Suprapubic skin (tissue), 4 donors: Measurements from ENCODE around the gene RHOF.

Source experiments
- EP300 ChIP-seq: sonication (generic); formaldehyde crosslinking; IDR thresholded peaks from one replicate; pipeline ENCODE4 v1.6.1; 2017; ENCODE audit warnings: antibody characterized with exemption
- POLR2A ChIP-seq, 2 donors: fragments of 450-650 bp; IDR thresholded peaks; one replicate each; pipeline ENCODE4 v1.6.1; 2017; ENCODE audit warnings: antibody characterized with exemption in 2 of 2, mild to moderate bottlenecking in 2 of 2, moderate library complexity in 2 of 2
- POLR2AphosphoS5 ChIP-seq, 3 donors: sonication (generic); formaldehyde crosslinking; IDR thresholded peaks; one replicate each; pipeline ENCODE4 v1.6.1; 2017; ENCODE audit warnings: antibody characterized with exemption in 3 of 3
- TF ChIP-seq, protein P1 (sequence below), 2 donors: fragments of 200-600 bp in 1 of 2; fragments of 450-650 bp in 1 of 2; sonication (generic) in 1 of 2; IDR thresholded peaks; one replicate each; pipeline ENCODE4 v1.5.1; 2016 to 2019; ENCODE audit warnings: antibody characterized with exemption in 2 of 2, mild to moderate bottlenecking in 1 of 2, moderate library complexity in 1 of 2

DNA sequence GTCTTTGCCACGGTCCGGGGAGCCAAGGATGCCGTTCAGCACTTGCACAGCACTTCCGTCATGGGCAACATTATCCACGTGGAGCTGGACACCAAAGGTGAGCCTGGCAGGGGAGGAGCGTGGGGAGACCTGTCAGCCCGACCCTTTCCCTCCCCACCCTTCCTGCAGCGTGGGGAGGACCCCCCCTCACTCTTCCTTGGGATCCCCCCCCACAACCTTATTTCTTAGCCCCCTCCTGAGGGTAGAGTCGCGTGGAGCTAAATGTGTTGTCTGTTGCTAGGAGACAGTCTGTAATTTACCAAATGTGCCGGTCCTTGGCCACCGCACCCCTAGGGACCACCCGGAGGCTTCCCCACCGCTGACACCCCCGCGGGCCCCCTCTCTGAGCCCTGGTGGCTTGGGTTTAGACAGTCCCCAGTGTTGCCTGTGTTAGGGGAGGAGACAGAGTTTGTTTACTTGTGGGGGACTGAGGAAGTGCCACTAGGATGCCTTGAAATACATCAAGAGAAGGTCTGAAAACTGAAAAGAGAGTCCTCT lies 12.6 kb upstream of the RHOF start:
- no peak for TF ChIP-seq POLR2A (IDR thresholded peaks at IDR 0.05)
- TF ChIP-seq, protein P1, sequence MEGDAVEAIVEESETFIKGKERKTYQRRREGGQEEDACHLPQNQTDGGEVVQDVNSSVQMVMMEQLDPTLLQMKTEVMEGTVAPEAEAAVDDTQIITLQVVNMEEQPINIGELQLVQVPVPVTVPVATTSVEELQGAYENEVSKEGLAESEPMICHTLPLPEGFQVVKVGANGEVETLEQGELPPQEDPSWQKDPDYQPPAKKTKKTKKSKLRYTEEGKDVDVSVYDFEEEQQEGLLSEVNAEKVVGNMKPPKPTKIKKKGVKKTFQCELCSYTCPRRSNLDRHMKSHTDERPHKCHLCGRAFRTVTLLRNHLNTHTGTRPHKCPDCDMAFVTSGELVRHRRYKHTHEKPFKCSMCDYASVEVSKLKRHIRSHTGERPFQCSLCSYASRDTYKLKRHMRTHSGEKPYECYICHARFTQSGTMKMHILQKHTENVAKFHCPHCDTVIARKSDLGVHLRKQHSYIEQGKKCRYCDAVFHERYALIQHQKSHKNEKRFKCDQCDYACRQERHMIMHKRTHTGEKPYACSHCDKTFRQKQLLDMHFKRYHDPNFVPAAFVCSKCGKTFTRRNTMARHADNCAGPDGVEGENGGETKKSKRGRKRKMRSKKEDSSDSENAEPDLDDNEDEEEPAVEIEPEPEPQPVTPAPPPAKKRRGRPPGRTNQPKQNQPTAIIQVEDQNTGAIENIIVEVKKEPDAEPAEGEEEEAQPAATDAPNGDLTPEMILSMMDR (IDR thresholded peaks at IDR 0.05) = no peak
- no peak for TF ChIP-seq EP300
- TF ChIP-seq POLR2AphosphoS5 (IDR thresholded peaks at IDR 0.05) = no peak
